NCI-H510A treated with DMSO at 0.1 percent for 48 hours (cell line): ENCODE results near the gene SDF4.
A peak's percentile ranks its signal among the peaks of the same experiment; 100 is the strongest.

Experiments used
- DNase-seq: peaks from one replicate; lab custom pipeline; 2025; lab: John Stamatoyannopoulos, UW

SDF4 gene

GRCh38 chr1:1242461-1243265, 10.9 kb upstream of the SDF4 start:
- DNase-seq, result no peak

DNA sequence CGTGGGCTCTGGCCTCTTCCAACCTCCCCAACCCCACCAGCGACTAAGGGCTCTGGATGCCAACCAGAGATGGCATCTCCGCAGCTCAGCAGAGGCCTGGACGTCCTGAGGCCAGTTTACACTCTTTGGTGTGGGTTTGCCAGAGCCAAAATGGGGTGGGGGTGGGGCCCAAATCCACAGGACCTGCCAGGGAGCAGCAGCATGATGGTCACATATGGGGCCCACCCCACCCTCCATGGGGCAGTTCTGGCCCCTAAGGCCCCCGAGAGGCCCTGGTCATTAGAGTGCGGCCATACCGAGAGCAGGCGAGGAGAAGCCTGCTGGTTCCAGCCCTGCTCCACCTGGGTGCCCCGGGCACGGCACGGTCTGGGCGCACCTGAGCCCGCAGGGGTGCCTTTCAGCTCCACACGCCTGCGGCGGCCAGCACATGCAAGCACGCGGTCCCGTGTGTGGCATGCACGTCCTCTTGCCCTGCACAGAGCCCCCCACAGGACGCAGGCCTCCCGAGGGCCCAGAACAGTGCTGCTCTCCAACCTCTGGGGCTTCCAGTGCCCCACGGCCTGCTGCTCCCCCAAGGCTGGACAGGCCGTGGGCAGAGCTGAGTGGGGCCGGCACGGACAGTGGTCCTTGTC, 9.9 kb upstream of the SDF4 start:
- DNase-seq, result no peak

GRCh38 chr1:1240822-1241587, 9.2 kb upstream of the SDF4 start:
- no peak for DNase-seq

- DNase-seq, result no peak
Observed at GRCh38 chr1:1240348-1240732, 8.5 kb upstream of the SDF4 start.

GRCh38 chr1:1239614-1240347, 8.0 kb upstream of the SDF4 start:
- DNase-seq, result no peak

DNA sequence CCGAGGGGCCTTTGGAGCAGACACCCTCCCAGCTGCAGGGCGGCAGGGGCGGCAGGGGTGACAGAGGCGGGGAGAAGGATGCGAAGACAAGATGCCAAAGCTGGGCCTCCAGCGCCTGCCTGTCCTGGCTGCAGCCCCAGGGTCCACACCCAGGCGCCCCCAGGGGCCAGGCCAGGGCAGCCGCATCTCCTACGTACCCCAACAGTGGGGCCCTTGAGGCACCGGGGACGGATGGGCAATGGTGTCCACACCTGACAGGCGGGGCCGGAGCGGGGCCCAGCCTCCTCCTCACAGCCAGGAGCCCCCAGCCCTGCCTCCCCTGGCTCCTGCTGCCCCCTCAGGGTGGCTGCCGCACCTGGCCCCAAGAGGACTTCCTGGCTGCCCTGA, 7.4 kb upstream of the SDF4 start:
- DNase-seq, result no peak

DNA sequence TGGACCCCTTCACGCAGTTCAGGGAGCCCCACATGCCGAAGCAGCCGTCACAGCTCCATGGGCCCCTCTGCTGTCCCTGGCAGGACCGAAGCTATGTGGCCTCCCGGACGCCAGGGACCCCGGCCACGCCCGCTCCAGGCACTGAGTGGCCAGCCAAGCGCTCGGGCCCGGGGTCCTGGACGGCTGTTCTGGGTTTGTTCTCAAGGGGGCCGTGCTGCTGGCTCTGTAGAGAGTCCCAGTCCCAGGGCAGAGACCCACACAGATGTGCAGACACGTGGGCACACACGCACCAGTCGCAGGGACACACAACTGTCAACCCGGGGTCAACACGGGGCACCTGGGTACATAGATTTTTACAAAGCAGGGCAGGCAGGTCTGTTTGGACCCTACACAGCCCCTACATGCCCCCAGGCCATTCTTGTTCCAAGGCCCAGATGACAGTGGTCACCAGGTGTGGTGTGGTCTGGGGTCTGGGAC, 6.9 kb upstream of the SDF4 start:
- no peak for DNase-seq

DNA sequence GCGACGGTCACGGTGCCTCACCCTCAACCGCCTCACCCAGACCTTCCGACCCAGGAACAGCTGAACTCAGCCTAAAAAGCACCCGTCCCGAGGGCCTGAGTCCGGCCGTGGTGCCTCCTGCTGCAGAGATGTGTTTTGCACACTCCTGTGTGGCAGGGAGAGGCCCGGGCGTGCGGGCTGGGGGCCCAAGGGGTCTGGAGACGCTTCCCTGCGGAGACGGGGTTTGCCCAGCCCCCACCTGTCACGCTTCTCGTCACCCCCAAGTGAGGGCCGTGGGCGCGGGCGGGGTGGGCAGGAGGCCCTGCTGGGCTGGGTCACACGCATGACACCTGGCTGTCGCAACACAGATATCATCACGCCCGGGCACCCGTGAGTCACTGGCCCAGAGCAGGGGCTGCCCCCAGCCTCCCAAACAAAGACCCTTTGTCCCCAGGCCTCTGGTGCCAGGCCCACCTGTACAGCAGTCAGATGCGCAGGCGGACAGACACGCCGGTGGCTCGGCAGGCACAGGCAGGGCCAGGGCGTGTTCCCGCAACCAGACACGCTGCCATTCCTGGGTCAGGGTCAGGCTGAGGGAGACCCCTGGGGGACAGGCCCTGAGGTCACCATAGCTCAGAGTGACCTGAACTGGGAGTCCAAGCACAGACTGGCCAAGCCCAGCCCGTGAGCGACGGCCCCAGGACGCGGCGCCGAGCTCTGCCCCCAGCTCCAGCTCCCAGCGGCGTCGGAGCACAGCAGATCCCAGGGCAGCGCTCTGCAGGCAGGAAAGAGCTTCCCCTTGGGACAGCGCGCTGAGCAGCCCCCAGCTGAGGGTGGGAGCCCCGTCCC, 6.3 kb upstream of the SDF4 start:
- DNase-seq, result no peak

- no peak for DNase-seq
Observed at GRCh38 chr1:1236945-1237873, 5.4 kb upstream of the SDF4 start.

- DNase-seq, result peak; percentile 87
Observed at GRCh38 chr1:1236176-1236763, 4.5 kb upstream of the SDF4 start.

DNA sequence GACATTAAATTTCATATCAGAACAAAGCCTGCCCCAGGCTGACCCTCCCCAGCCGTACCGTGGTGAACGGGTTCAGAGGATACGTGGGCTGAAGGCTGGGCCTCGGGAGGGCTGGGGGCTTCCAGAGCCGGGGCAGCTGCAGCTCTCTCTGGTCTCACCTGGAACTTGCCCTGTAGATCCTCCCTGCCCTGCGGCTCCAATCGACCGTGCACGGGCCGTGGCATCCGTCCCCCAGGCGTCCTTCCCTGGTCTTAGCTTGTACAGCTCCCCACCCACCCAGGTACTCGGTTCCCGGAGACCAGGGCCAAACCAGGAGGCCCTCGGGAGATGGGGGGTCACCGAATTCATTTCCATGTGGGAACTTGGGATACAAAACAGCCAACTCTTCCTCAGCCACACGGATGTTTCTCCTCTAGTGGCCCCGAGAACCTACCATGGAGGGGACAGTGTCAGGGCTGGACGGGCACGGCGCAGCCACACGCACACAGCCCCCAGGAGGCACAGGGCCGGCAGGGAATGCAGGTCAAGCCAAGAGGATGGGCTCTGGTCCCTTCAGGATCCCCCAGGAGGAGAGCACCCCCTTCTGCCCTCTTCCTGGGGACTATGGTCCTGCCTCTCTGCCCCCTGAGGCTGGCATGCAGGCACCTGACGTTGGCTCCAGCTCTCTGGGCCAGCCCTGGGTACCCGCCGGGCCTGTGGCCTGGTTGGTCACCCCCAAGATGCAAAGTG, 3.4 kb upstream of the SDF4 start:
- no peak for DNase-seq

- DNase-seq, result no peak
Observed at GRCh38 chr1:1234180-1234808, 2.5 kb upstream of the SDF4 start.

- no peak for DNase-seq
Observed at GRCh38 chr1:1233567-1233892, 1.7 kb upstream of the SDF4 start.

DNA sequence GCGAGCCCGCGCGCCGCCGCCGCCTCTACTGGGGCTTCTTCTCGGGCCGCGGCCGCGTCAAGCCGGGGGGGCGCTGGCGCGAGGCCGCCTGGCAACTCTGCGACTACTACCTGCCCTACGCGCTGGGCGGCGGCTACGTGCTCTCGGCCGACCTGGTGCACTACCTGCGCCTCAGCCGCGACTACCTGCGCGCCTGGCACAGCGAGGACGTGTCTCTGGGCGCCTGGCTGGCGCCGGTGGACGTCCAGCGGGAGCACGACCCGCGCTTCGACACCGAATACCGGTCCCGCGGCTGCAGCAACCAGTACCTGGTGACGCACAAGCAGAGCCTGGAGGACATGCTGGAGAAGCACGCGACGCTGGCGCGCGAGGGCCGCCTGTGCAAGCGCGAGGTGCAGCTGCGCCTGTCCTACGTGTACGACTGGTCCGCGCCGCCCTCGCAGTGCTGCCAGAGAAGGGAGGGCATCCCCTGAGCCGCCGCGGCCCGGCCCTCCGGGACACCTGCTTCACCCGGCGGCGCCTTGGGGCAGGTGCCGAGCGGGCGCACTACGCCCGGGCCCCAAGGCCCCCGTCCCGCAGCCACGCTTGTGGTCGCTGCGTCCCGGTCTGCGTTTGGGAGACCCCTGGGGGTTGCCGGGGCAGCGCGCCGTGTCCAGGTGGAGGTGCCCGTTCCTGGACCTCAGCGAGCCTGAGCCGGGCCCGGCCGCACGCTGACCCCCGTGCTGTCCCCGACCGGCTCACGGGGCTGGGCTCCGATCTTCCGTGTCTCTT, 1.2 kb upstream of the SDF4 start:
- no peak for DNase-seq

DNA sequence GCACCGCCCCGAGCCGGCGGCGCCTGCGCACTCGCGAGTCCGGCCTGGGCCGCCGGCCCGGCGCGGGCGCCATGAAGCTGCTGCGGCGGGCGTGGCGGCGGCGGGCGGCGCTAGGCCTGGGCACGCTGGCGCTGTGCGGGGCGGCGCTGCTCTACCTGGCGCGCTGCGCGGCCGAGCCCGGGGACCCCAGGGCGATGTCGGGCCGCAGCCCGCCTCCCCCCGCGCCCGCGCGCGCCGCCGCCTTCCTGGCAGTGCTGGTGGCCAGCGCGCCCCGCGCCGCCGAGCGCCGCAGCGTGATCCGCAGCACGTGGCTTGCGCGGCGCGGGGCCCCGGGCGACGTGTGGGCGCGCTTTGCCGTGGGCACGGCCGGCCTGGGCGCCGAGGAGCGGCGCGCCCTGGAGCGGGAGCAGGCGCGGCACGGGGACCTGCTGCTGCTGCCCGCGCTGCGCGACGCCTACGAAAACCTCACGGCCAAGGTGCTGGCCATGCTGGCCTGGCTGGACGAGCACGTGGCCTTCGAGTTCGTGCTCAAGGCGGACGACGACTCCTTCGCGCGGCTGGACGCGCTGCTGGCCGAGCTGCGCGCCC, 501 bp upstream of the SDF4 start, which contains the start of gene B3GALT6:
TSS of gene B3GALT6 (plus strand) at position 30 of the 588 bp plus-strand sequence. CDS start at position 72, 42 bp downstream.
- no peak for DNase-seq

- peak; percentile 99 for DNase-seq
Observed at GRCh38 chr1:1230656-1231399, 973 bp downstream of the SDF4 start.

- DNase-seq, result no peak
Observed at GRCh38 chr1:1229770-1230169, 2.0 kb downstream of the SDF4 start.
